Right lobe of liver (tissue), 4 donors: ENCODE results near the gene TARM1.

Experiments
- POLR2A ChIP-seq: fragments of 450-650 bp; IDR thresholded peaks from one replicate; pipeline ENCODE4 v1.6.1; 2017; ENCODE audit warnings: antibody characterized with exemption, mild to moderate bottlenecking
- TF ChIP-seq, protein P1 (sequence below), 4 donors: fragments of 200-600 bp in 3 of 4; fragments of 450-650 bp in 1 of 4; IDR thresholded peaks; one replicate each; pipeline versions ENCODE4 v1.5.1 to v1.8.0; 2016 to 2022; ENCODE audit warnings: antibody characterized with exemption in 4 of 4, mild to moderate bottlenecking in 2 of 4
- donor health status: DM: no; HTN: no; CAD: no.
- donor health status: DM: no; HTN: no; CAD: no.
- donor health status: DM: no; HTN: yes; CAD: no.

GRCh38 chr19:54094426-54095000, 13.3 kb upstream of the TARM1 start:
- TF ChIP-seq POLR2A, result no peak
- TF ChIP-seq, protein P1, sequence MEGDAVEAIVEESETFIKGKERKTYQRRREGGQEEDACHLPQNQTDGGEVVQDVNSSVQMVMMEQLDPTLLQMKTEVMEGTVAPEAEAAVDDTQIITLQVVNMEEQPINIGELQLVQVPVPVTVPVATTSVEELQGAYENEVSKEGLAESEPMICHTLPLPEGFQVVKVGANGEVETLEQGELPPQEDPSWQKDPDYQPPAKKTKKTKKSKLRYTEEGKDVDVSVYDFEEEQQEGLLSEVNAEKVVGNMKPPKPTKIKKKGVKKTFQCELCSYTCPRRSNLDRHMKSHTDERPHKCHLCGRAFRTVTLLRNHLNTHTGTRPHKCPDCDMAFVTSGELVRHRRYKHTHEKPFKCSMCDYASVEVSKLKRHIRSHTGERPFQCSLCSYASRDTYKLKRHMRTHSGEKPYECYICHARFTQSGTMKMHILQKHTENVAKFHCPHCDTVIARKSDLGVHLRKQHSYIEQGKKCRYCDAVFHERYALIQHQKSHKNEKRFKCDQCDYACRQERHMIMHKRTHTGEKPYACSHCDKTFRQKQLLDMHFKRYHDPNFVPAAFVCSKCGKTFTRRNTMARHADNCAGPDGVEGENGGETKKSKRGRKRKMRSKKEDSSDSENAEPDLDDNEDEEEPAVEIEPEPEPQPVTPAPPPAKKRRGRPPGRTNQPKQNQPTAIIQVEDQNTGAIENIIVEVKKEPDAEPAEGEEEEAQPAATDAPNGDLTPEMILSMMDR (IDR thresholded peaks at IDR 0.05), result no peak
